OCI-LY3 (cell line): ENCODE data around the gene ADAMTS6.

Source experiments
- H2AFZ ChIP-seq: fragments of 200-600, 300-600 bp; shearing (Covaris generic); 2 replicates; pipeline ENCODE4 v1.6.0; 2014; ENCODE audit warnings: antibody characterized with exemption, low read depth, low read length
- H3K27ac ChIP-seq: fragments of 200-600, 300-600 bp; sonication (generic); 2 replicates; pipeline ENCODE4 v1.5.1; 2014; ENCODE audit warnings: mild to moderate bottlenecking, low read length, moderate library complexity, mixed read lengths
- H3K27me3 ChIP-seq: fragments of 200-600, 300-600 bp; sonication (generic); 2 replicates; pipeline ENCODE4 v1.6.1; 2014; ENCODE audit warnings: low read depth, low read length, mixed read lengths
- H3K36me3 ChIP-seq: fragments of 200-600, 300-600 bp; sonication (generic); replicated peaks from 2 replicates; pipeline ENCODE3; 2014; ENCODE audit warnings: low read depth, low read length, mixed read lengths
- H3K4me1 ChIP-seq: fragments of 300-600, 200-600 bp; sonication (generic); 2 replicates; pipeline ENCODE4 v1.6.1; 2014; ENCODE audit warnings: low read length, mixed read lengths
- H3K4me2 ChIP-seq: fragments of 200-600, 300-600 bp; sonication (generic); 2 replicates; pipeline ENCODE4 v1.6.1; 2014; ENCODE audit warnings: low read length, mixed read lengths
- H3K4me3 ChIP-seq: fragments of 300-600, 200-600 bp; sonication (generic); 2 replicates; pipeline ENCODE4 v1.5.1; 2014; ENCODE audit warnings: antibody characterized with exemption, mild to moderate bottlenecking, low read length, moderate library complexity
- H3K79me2 ChIP-seq: fragments of 300-600, 200-600 bp; shearing (Covaris generic); 2 replicates; pipeline ENCODE4 v1.6.1; 2014; ENCODE audit warnings: mild to moderate bottlenecking, low read length, mixed read lengths
- H3K9ac ChIP-seq: fragments of 300-600, 200-600 bp; shearing (Covaris generic); 2 replicates; pipeline ENCODE4 v1.6.0; 2014; ENCODE audit warnings: mild to moderate bottlenecking, low read length, moderate library complexity
- H3K9me3 ChIP-seq: fragments of 200-600, 300-600 bp; shearing (Covaris generic); 2 replicates; pipeline ENCODE4 v1.6.1; 2014; ENCODE audit warnings: low read length, mixed read lengths; ENCODE audit not compliant: insufficient read depth
- H4K20me1 ChIP-seq: fragments of 200-600, 300-600 bp; sonication (generic); 2 replicates; pipeline ENCODE4 v1.6.1; 2016; ENCODE audit warnings: low read length, mixed read lengths; ENCODE audit not compliant: insufficient read depth
- CTCF ChIP-seq: fragments of 200-600, 300-600 bp; sonication (generic); IDR thresholded peaks from 2 replicates; pipeline ENCODE4 v1.5.1; 2014; ENCODE audit warnings: antibody characterized with exemption, low read length, low read depth
- EZH2phosphoT487 ChIP-seq: fragments of 200-600 bp; shearing (Covaris generic); IDR thresholded peaks from 2 replicates; pipeline ENCODE4 v1.6.1; 2018; ENCODE audit warnings: antibody characterized with exemption, mixed run types, low read depth

ADAMTS6 gene

GRCh38 chr5:65101632-65102100 lies 380.1 kb downstream of the ADAMTS6 start:
- H3K9ac ChIP-seq: no peak overlapping the region
- no peaks in the 10 kb centered on the region for H3K79me2 ChIP-seq
- H3K4me2 ChIP-seq: peak overlapping the region; percentile 92
- 0 out of 2 replicates have a peak overlapping the region, but pooled peaks have one; percentile 87 for H3K4me3 ChIP-seq
- peaks cover 12% of the 10 kb centered on the region for H3K4me1 ChIP-seq
- H4K20me1 ChIP-seq: no peaks in the 10 kb centered on the region
- H2AFZ ChIP-seq: peak overlapping the region; percentile 99
- TF ChIP-seq EZH2phosphoT487 (no peak), CTCF (no peak)
- no peaks in the 10 kb centered on the region for H3K27me3 ChIP-seq
- no peak overlapping the region for H3K27ac ChIP-seq
- H3K36me3 ChIP-seq: no peaks in the 10 kb centered on the region
- H3K9me3 ChIP-seq: no peaks in the 10 kb centered on the region

GRCh38 chr5:65100911-65101631 lies 380.6 kb downstream of the ADAMTS6 start:
- TF ChIP-seq CTCF (peak; percentile 49), EZH2phosphoT487 (no peak)

More at GRCh38 chr5:65100911-65101631, 380.6 kb downstream of the ADAMTS6 start:
- Histone ChIP-seq H3K36me3 (no peaks in the 10 kb centered on the region), H3K9ac (no peak overlapping the region), H4K20me1 (no peaks in the 10 kb centered on the region), H2AFZ (no peak overlapping the region), H3K79me2 (no peaks in the 10 kb centered on the region), H3K4me1 (peaks cover 12% of the 10 kb centered on the region), H3K27ac (no peak overlapping the region), H3K9me3 (no peaks in the 10 kb centered on the region), H3K4me3 (no peak overlapping the region), H3K27me3 (no peaks in the 10 kb centered on the region), H3K4me2 (no peak overlapping the region)
